ENCODE results near the gene PRR20G.

PRR20G gene

DNA sequence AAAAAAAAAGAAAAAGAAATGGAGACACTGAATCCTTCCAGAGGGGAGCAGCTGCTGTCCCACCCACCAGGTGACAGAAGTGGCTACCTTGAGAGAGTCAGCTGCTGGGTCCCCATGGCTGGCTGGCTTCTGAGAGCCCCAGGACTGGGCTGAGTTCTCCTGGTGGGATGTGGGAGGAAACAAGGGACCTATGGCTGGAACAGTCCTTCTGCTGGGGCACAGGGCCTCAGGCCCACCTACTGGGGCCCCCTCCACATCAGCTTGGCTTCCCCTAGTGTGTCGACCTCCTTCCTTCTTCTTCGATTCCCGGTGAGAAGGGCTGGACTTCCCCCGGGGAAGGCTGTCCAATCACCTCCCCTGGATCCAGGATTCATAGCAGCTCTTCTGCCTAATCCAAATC lies 32.3 kb downstream of the PRR20G start:
- no peak for ATAC-seq
- TF ChIP-seq ESRRG (CRISPR knock-in tag; IDR thresholded peaks at IDR 0.05) (no peak), SNAI2 (CRISPR knock-in tag; IDR thresholded peaks at IDR 0.05) (no peak), ZNF565 (CRISPR knock-in tag; conservative IDR thresholded peaks at IDR 0.05; ENCODE audit: low read depth) (no peak), GLIS3 (CRISPR knock-in tag; IDR thresholded peaks at IDR 0.05) (no peak), ZNF70 (CRISPR knock-in tag; IDR thresholded peaks at IDR 0.05) (no peak), CSDC2 (CRISPR knock-in tag; IDR thresholded peaks at IDR 0.05) (no peak)
- TF ChIP-seq, protein P1, sequence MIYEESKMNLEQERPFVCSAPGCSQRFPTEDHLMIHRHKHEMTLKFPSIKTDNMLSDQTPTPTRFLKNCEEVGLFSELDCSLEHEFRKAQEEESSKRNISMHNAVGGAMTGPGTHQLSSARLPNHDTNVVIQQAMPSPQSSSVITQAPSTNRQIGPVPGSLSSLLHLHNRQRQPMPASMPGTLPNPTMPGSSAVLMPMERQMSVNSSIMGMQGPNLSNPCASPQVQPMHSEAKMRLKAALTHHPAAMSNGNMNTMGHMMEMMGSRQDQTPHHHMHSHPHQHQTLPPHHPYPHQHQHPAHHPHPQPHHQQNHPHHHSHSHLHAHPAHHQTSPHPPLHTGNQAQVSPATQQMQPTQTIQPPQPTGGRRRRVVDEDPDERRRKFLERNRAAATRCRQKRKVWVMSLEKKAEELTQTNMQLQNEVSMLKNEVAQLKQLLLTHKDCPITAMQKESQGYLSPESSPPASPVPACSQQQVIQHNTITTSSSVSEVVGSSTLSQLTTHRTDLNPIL (CRISPR knock-in tag; IDR thresholded peaks at IDR 0.05; ENCODE audit: low read depth), result no peak
- TF ChIP-seq, protein P2, sequence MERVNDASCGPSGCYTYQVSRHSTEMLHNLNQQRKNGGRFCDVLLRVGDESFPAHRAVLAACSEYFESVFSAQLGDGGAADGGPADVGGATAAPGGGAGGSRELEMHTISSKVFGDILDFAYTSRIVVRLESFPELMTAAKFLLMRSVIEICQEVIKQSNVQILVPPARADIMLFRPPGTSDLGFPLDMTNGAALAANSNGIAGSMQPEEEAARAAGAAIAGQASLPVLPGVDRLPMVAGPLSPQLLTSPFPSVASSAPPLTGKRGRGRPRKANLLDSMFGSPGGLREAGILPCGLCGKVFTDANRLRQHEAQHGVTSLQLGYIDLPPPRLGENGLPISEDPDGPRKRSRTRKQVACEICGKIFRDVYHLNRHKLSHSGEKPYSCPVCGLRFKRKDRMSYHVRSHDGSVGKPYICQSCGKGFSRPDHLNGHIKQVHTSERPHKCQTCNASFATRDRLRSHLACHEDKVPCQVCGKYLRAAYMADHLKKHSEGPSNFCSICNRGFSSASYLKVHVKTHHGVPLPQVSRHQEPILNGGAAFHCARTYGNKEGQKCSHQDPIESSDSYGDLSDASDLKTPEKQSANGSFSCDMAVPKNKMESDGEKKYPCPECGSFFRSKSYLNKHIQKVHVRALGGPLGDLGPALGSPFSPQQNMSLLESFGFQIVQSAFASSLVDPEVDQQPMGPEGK (CRISPR knock-in tag; IDR thresholded peaks at IDR 0.05; ENCODE audit: borderline replicate concordance), result no peak
- TF ChIP-seq, protein P3, sequence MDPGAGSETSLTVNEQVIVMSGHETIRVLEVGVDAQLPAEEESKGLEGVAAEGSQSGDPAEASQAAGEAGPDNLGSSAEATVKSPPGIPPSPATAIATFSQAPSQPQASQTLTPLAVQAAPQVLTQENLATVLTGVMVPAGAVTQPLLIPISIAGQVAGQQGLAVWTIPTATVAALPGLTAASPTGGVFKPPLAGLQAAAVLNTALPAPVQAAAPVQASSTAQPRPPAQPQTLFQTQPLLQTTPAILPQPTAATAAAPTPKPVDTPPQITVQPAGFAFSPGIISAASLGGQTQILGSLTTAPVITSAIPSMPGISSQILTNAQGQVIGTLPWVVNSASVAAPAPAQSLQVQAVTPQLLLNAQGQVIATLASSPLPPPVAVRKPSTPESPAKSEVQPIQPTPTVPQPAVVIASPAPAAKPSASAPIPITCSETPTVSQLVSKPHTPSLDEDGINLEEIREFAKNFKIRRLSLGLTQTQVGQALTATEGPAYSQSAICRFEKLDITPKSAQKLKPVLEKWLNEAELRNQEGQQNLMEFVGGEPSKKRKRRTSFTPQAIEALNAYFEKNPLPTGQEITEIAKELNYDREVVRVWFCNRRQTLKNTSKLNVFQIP (CRISPR knock-in tag; IDR thresholded peaks at IDR 0.05; ENCODE audit: borderline replicate concordance, low read depth), result no peak

DNA sequence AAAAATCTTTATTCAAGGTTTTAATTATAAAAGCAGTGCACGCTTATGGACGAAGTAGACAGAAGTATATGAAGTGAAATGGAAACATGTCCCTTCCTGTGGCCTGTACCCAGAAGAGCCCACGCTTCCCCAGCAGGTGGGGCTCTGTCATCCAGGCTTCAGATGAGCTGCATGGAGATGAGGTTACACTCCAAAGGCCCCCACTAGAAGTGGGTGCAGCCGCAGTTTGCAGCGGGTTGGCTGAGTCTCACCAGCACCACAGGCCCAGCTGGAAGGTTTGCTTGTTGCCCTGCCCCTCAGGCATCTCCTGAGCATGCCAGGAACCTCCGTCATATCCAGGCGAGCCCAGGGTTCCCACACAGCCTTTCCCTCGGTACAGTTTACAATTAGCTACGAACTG lies 33.1 kb downstream of the PRR20G start:
- ATAC-seq, result peak; percentile 68
- no peak for TF ChIP-seq RARB (CRISPR knock-in tag; IDR thresholded peaks at IDR 0.05)
- no peak for TF ChIP-seq ZNF70 (CRISPR knock-in tag; IDR thresholded peaks at IDR 0.05)
- no peak for TF ChIP-seq OSR1 (CRISPR knock-in tag; IDR thresholded peaks at IDR 0.05)
- TF ChIP-seq ZC3H10 (CRISPR knock-in tag; IDR thresholded peaks at IDR 0.05), result no peak
- no peak for TF ChIP-seq ESRRG (CRISPR knock-in tag; IDR thresholded peaks at IDR 0.05)
- TF ChIP-seq BACH2 (CRISPR knock-in tag; IDR thresholded peaks at IDR 0.05; ENCODE audit: borderline replicate concordance), result no peak

DNA sequence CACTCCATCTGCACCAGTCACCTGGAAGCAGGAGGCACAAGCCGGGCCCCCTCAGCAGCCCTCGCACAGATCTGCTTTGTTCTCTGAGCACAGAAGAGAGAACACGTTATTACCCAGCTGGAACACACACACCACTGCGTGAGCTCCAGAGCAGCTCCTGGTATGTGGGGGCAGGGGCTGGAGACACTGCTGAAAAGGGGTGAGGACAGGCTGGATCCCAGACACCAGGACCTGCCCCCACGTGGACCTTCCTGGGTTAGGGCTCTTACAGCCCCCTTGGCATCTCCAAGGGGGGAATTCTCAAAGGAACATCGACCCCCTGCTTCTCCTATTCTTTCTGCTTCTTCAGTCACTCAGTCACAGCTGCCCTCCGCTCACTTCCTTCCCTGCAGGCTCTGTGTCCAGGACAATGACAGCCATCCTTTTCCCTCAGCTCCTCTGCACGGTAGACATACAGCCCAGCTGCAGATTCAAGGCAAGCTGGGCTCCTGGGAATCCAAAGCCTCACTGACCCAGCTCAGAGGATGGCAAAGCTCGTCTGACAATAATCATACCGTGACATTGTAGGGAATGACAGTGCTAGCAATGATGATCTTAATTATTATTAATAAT lies 33.7 kb downstream of the PRR20G start:
- TF ChIP-seq CSDC2 (CRISPR knock-in tag; IDR thresholded peaks at IDR 0.05), result no peak
- TF ChIP-seq, protein P4, sequence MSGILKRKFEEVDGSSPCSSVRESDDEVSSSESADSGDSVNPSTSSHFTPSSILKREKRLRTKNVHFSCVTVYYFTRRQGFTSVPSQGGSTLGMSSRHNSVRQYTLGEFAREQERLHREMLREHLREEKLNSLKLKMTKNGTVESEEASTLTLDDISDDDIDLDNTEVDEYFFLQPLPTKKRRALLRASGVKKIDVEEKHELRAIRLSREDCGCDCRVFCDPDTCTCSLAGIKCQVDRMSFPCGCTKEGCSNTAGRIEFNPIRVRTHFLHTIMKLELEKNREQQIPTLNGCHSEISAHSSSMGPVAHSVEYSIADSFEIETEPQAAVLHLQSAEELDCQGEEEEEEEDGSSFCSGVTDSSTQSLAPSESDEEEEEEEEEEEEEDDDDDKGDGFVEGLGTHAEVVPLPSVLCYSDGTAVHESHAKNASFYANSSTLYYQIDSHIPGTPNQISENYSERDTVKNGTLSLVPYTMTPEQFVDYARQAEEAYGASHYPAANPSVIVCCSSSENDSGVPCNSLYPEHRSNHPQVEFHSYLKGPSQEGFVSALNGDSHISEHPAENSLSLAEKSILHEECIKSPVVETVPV (CRISPR knock-in tag; IDR thresholded peaks at IDR 0.05), result no peak
- no peak for TF ChIP-seq ZNF70 (CRISPR knock-in tag; IDR thresholded peaks at IDR 0.05)
- TF ChIP-seq, protein P5, sequence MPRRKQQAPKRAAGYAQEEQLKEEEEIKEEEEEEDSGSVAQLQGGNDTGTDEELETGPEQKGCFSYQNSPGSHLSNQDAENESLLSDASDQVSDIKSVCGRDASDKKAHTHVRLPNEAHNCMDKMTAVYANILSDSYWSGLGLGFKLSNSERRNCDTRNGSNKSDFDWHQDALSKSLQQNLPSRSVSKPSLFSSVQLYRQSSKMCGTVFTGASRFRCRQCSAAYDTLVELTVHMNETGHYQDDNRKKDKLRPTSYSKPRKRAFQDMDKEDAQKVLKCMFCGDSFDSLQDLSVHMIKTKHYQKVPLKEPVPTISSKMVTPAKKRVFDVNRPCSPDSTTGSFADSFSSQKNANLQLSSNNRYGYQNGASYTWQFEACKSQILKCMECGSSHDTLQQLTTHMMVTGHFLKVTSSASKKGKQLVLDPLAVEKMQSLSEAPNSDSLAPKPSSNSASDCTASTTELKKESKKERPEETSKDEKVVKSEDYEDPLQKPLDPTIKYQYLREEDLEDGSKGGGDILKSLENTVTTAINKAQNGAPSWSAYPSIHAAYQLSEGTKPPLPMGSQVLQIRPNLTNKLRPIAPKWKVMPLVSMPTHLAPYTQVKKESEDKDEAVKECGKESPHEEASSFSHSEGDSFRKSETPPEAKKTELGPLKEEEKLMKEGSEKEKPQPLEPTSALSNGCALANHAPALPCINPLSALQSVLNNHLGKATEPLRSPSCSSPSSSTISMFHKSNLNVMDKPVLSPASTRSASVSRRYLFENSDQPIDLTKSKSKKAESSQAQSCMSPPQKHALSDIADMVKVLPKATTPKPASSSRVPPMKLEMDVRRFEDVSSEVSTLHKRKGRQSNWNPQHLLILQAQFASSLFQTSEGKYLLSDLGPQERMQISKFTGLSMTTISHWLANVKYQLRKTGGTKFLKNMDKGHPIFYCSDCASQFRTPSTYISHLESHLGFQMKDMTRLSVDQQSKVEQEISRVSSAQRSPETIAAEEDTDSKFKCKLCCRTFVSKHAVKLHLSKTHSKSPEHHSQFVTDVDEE (CRISPR knock-in tag; IDR thresholded peaks at IDR 0.05), result no peak
- no peak for TF ChIP-seq ISL1 (CRISPR knock-in tag; IDR thresholded peaks at IDR 0.05)
- no peak for TF ChIP-seq ZC3H10 (CRISPR knock-in tag; IDR thresholded peaks at IDR 0.05)
- TF ChIP-seq BACH2 (CRISPR knock-in tag; IDR thresholded peaks at IDR 0.05; ENCODE audit: borderline replicate concordance), result no peak
- TF ChIP-seq TCF4 (CRISPR knock-in tag; IDR thresholded peaks at IDR 0.05; ENCODE audit: borderline replicate concordance), result no peak
- TF ChIP-seq ZNF8 (CRISPR knock-in tag; IDR thresholded peaks at IDR 0.05), result no peak
- no peak for TF ChIP-seq ESRRG (CRISPR knock-in tag; IDR thresholded peaks at IDR 0.05)
- TF ChIP-seq, protein P1 (CRISPR knock-in tag; IDR thresholded peaks at IDR 0.05; ENCODE audit: low read depth), result no peak
- TF ChIP-seq PPARA (CRISPR knock-in tag; IDR thresholded peaks at IDR 0.05; ENCODE audit: borderline replicate concordance), result no peak
- no peak for ATAC-seq

Measured in SK-N-SH treated with all-trans-retinoic acid at 6 μM for 48 hours (cell line).